Measurements from ENCODE around the gene KLF9.

DNA sequence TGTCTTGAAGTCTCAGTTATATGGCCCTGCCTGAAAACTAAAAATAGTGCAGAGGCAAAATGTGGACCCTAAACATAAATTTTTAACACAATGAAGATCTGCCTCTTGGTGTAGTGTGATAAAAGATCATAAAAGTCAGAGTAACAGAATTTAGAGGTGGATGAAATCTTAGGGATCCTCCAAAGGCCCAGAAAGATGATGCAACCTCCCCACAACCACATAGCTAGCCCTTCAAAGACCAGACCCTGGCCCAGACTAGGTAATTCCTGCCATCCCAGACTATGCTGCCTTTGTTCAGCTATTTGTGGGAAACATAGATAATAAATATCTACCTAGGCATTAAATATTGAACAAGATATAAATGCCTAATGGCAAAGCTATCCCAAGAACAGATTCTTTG lies 15.3 kb downstream of the KLF9 start:
- TF ChIP-seq, protein P1, sequence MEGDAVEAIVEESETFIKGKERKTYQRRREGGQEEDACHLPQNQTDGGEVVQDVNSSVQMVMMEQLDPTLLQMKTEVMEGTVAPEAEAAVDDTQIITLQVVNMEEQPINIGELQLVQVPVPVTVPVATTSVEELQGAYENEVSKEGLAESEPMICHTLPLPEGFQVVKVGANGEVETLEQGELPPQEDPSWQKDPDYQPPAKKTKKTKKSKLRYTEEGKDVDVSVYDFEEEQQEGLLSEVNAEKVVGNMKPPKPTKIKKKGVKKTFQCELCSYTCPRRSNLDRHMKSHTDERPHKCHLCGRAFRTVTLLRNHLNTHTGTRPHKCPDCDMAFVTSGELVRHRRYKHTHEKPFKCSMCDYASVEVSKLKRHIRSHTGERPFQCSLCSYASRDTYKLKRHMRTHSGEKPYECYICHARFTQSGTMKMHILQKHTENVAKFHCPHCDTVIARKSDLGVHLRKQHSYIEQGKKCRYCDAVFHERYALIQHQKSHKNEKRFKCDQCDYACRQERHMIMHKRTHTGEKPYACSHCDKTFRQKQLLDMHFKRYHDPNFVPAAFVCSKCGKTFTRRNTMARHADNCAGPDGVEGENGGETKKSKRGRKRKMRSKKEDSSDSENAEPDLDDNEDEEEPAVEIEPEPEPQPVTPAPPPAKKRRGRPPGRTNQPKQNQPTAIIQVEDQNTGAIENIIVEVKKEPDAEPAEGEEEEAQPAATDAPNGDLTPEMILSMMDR (conservative IDR thresholded peaks at IDR 0.05), result no peak
- no peak for TF ChIP-seq EZH2 (IDR thresholded peaks at IDR 0.05; ENCODE audit: low read depth)
